GM19099 (cell line): ENCODE data around the gene FBN2.

Experiments used
- POLR2A ChIP-seq: IDR thresholded peaks from 3 replicates; pipeline ENCODE4 v1.6.1; 2011; ENCODE audit warnings: low read depth; ENCODE audit not compliant: insufficient read length; ENCODE audit errors: extremely low read depth

FBN2 gene

GRCh38 chr5:128378632-128379031 is 159.4 kb downstream of the FBN2 start:
- TF ChIP-seq POLR2A = no peak

- TF ChIP-seq POLR2A = no peak
Observed at GRCh38 chr5:128378196-128378595, 159.8 kb downstream of the FBN2 start.

GRCh38 chr5:128376577-128376976 is 161.5 kb downstream of the FBN2 start:
- TF ChIP-seq POLR2A = no peak

- no peak for TF ChIP-seq POLR2A
Observed at GRCh38 chr5:128366147-128366546, 171.9 kb downstream of the FBN2 start.

GRCh38 chr5:128362370-128362769 is 175.7 kb downstream of the FBN2 start:
- no peak for TF ChIP-seq POLR2A

GRCh38 chr5:128358826-128359225 is 179.2 kb downstream of the FBN2 start:
- no peak for TF ChIP-seq POLR2A

GRCh38 chr5:128357226-128357625 is 180.8 kb downstream of the FBN2 start:
- no peak for TF ChIP-seq POLR2A

- no peak for TF ChIP-seq POLR2A
Observed at GRCh38 chr5:128355961-128356360, 182.1 kb downstream of the FBN2 start.

- no peak for TF ChIP-seq POLR2A
Observed at GRCh38 chr5:128353441-128354107, 184.5 kb downstream of the FBN2 start.

- TF ChIP-seq POLR2A = no peak
Observed at GRCh38 chr5:128350705-128351104, 187.3 kb downstream of the FBN2 start.

- no peak for TF ChIP-seq POLR2A
Observed at GRCh38 chr5:128349044-128349858, 188.8 kb downstream of the FBN2 start.

- no peak for TF ChIP-seq POLR2A
Observed at GRCh38 chr5:128346038-128346437, 192.0 kb downstream of the FBN2 start.

GRCh38 chr5:128345247-128345646 is 192.8 kb downstream of the FBN2 start:
- TF ChIP-seq POLR2A = no peak

GRCh38 chr5:128343168-128343567 is 194.9 kb downstream of the FBN2 start:
- no peak for TF ChIP-seq POLR2A

- no peak for TF ChIP-seq POLR2A
Observed at GRCh38 chr5:128341056-128341455, 197.0 kb downstream of the FBN2 start.

GRCh38 chr5:128340648-128341047 is 197.4 kb downstream of the FBN2 start:
- TF ChIP-seq POLR2A = no peak
